Sigmoid colon (tissue), 7 donors: ENCODE results near the gene CLDN2. TPM values are rescaled to one million over a fixed set of nuclear protein-coding genes. Genes with fewer than 3 reads are reported as not detected.

Experiments used
- DNase-seq: peaks from one replicate; pipeline ENCODE4 v3.0.0-alpha.2; 2019
- H3K27ac ChIP-seq, 4 donors: fragments of 200-600 bp; sonication (generic); one replicate each; pipeline ENCODE4 v1.5.1; 2016 to 2019; ENCODE audit warnings: mild to moderate bottlenecking in 1 of 4
- H3K27me3 ChIP-seq, 3 donors: fragments of 200-600 bp; sonication (generic); one replicate each; pipeline ENCODE4 v1.5.1; 2019; ENCODE audit warnings: mild to moderate bottlenecking in 1 of 3
- H3K36me3 ChIP-seq, 4 donors: fragments of 200-600 bp; sonication (generic); one replicate each; pipeline ENCODE4 v1.5.1; 2016 to 2019
- H3K4me1 ChIP-seq, 4 donors: fragments of 200-600 bp; sonication (generic); one replicate each; pipeline ENCODE4 v1.5.1; 2017 to 2019
- H3K4me3 ChIP-seq, 4 donors: fragments of 200-600 bp; sonication (generic); one replicate each; pipeline ENCODE4 v1.5.1; 2017 to 2019; ENCODE audit warnings: mild to moderate bottlenecking in 2 of 4, moderate library complexity in 1 of 4
- H3K9me3 ChIP-seq, 4 donors: fragments of 200-600 bp in 3 of 4; sonication (generic) in 3 of 4; one replicate each; pipeline versions ENCODE4 v1.5.1 to v1.6.1; 2013 to 2019
- CTCF ChIP-seq, 4 experiments: fragments of 450-650 bp in 3 of 4; fragments of 200-600 bp in 1 of 4; IDR thresholded peaks; one replicate each; pipeline ENCODE4 v1.5.1; 2016 to 2019; ENCODE audit warnings: antibody characterized with exemption in 4 of 4, mild to moderate bottlenecking in 3 of 4, moderate library complexity in 2 of 4
- EP300 ChIP-seq, 4 donors: sonication (generic); formaldehyde crosslinking; IDR thresholded peaks; one replicate each; pipeline ENCODE4 v1.6.1; 2017; ENCODE audit warnings: antibody characterized with exemption in 4 of 4
- POLR2A ChIP-seq, 2 donors: fragments of 450-650 bp; IDR thresholded peaks; one replicate each; pipeline ENCODE4 v1.6.1; 2016; ENCODE audit warnings: antibody characterized with exemption in 2 of 2, mild to moderate bottlenecking in 2 of 2, moderate library complexity in 2 of 2
- POLR2AphosphoS5 ChIP-seq, 4 donors: sonication (generic); formaldehyde crosslinking; IDR thresholded peaks; one replicate each; pipeline ENCODE4 v1.6.1; 2017; ENCODE audit warnings: antibody characterized with exemption in 4 of 4
- WGBS, 2 donors: extraction: QIAGEN DNeasy Blood & Tissue Kit; methylation state at CpG; one replicate each; pipeline ENCODE4 v1.1.7; 2013; 5-methylcytosine and 5-hydroxymethylcytosine counted together
- intact Hi-C: fragments of 100-400 bp; cut with DNase I; formaldehyde crosslinking; loops from one replicate; pipeline ENCODE4 v1.15.1; 2023
- polyA plus RNA-seq, 3 donors: library from polyadenylated mRNA; stranded (reverse); fragments of 200-250 nt; gene quantifications; one replicate each; pipeline ENCODE4 v1.2.3, GENCODE V29; 2013
- total RNA-seq, 4 donors: library from RNA; depleted of rRNA; stranded (reverse); fragments of >200 nt; gene quantifications; one replicate each; pipeline ENCODE4 v1.1.0, GENCODE V29; 2016
- donor health status: healthy with polysubstance abuse.
- donor health status: Bipolar disorder and iron deficiency.
- donor health status: healthy.

CLDN2 gene
- total and polyA plus RNA-seq, 7 donors, result 0.60 to 3.6 TPM; not detected in 5

GRCh38 chrX:106935175-106935574 is 15.0 kb downstream of the CLDN2 start:
- intact Hi-C loops, result no loop called here
- H3K27me3 ChIP-seq, result no peaks in the 10 kb centered on the region
- no peak overlapping the region for H3K27ac ChIP-seq
- H3K4me3 ChIP-seq, result no peak overlapping the region
- H3K9me3 ChIP-seq, result no peaks in the 10 kb centered on the region
- no peak for TF ChIP-seq EP300 (IDR thresholded peaks at IDR 0.05)
- no peak for TF ChIP-seq CTCF (IDR thresholded peaks at IDR 0.05)
- TF ChIP-seq POLR2A (IDR thresholded peaks at IDR 0.05), result no peak
- TF ChIP-seq POLR2AphosphoS5 (IDR thresholded peaks at IDR 0.05), result no peak
- peaks cover 0 to 3% (median 0%) of the 10 kb centered on the region in 4 donors for H3K4me1 ChIP-seq
- no peaks in the 10 kb centered on the region for H3K36me3 ChIP-seq
- 28 to 57% methylated on average over 4 of the region's 4 CpGs for WGBS, 2 donors
- DNase-seq, result no peak

GRCh38 chrX:106936246-106936645 is 16.0 kb downstream of the CLDN2 start:
- peaks cover 0 to 3% (median 0%) of the 10 kb centered on the region in 4 donors for H3K4me1 ChIP-seq
- H3K27me3 ChIP-seq, result no peaks in the 10 kb centered on the region
- intact Hi-C loops, result no loop called here
- H3K36me3 ChIP-seq, result no peaks in the 10 kb centered on the region
- H3K27ac ChIP-seq, result no peak overlapping the region
- H3K9me3 ChIP-seq, result no peaks in the 10 kb centered on the region
- TF ChIP-seq POLR2A (IDR thresholded peaks at IDR 0.05) (no peak), EP300 (IDR thresholded peaks at IDR 0.05) (no peak), POLR2AphosphoS5 (IDR thresholded peaks at IDR 0.05) (no peak), CTCF (IDR thresholded peaks at IDR 0.05) (no peak)
- WGBS, 2 donors, result 96% methylated on average over 1 of the region's 1 CpG
- no peak overlapping the region for H3K4me3 ChIP-seq
- DNase-seq, result no peak

GRCh38 chrX:106939566-106939965 is 19.4 kb downstream of the CLDN2 start:
- Histone ChIP-seq H3K4me3 (no peak overlapping the region), H3K27me3 (no peaks in the 10 kb centered on the region), H3K36me3 (peaks cover 0 to 4% (median 0%) of the 10 kb centered on the region in 4 donors), H3K27ac (no peak overlapping the region), H3K9me3 (no peaks in the 10 kb centered on the region), H3K4me1 (no peaks in the 10 kb centered on the region)
- no peak for DNase-seq
- TF ChIP-seq CTCF (IDR thresholded peaks at IDR 0.05), result no peak
- no peak for TF ChIP-seq POLR2A (IDR thresholded peaks at IDR 0.05)
- no peak for TF ChIP-seq EP300 (IDR thresholded peaks at IDR 0.05)
- no peak for TF ChIP-seq POLR2AphosphoS5 (IDR thresholded peaks at IDR 0.05)
- intact Hi-C loops, result no loop called here
- 74 to 80% methylated on average over 3 of the region's 3 CpGs for WGBS, 2 donors

GRCh38 chrX:106940068-106940467 is 19.9 kb downstream of the CLDN2 start:
- no peaks in the 10 kb centered on the region for H3K4me1 ChIP-seq
- peaks cover 0 to 4% (median 0%) of the 10 kb centered on the region in 4 donors for H3K36me3 ChIP-seq
- TF ChIP-seq POLR2AphosphoS5 (IDR thresholded peaks at IDR 0.05) (no peak), EP300 (IDR thresholded peaks at IDR 0.05) (no peak), CTCF (IDR thresholded peaks at IDR 0.05) (no peak), POLR2A (IDR thresholded peaks at IDR 0.05) (no peak)
- intact Hi-C loops, result no loop called here
- WGBS, 2 donors, result 20 to 59% methylated on average over 1 of the region's 1 CpG
- no peak overlapping the region for H3K4me3 ChIP-seq
- DNase-seq, result no peak
- H3K27ac ChIP-seq, result no peak overlapping the region
- no peaks in the 10 kb centered on the region for H3K27me3 ChIP-seq
- no peaks in the 10 kb centered on the region for H3K9me3 ChIP-seq

- DNase-seq, result no peak
- 91 to 93% methylated on average over 3 of the region's 3 CpGs for WGBS, 2 donors
- peaks cover 0 to 4% (median 0%) of the 10 kb centered on the region in 4 donors for H3K36me3 ChIP-seq
- H3K9me3 ChIP-seq, result no peaks in the 10 kb centered on the region
- H3K27me3 ChIP-seq, result no peaks in the 10 kb centered on the region
- no peaks in the 10 kb centered on the region for H3K4me1 ChIP-seq
- TF ChIP-seq POLR2A (IDR thresholded peaks at IDR 0.05) (no peak), CTCF (IDR thresholded peaks at IDR 0.05) (no peak), POLR2AphosphoS5 (IDR thresholded peaks at IDR 0.05) (no peak), EP300 (IDR thresholded peaks at IDR 0.05) (no peak)
- no peak overlapping the region for H3K4me3 ChIP-seq
- intact Hi-C loops, result no loop called here
- no peak overlapping the region for H3K27ac ChIP-seq
Measured at GRCh38 chrX:106946464-106946863, 26.3 kb downstream of the CLDN2 start.
